CD4-positive, alpha-beta T cell (primary cell): Measurements from ENCODE around the gene RAD52. TPM values are rescaled to one million over a fixed set of nuclear protein-coding genes. Genes with fewer than 3 reads are reported as not detected.

Experiments
- ATAC-seq: fragments of 200-7000 bp; cut with Tn5 transposase; one replicate; pipeline ENCODE4 v1.10.0; 2022; ENCODE audit warnings: mild to moderate bottlenecking; ENCODE audit not compliant: poor library complexity
- CTCF ChIA-PET: fragments of 350-600 bp; sonication (Branson Sonifier 250); formaldehyde crosslinking; loops from one replicate; lab custom pipeline; 2021; ENCODE audit warnings: antibody characterized with exemption, inconsistent platforms; lab: Charles Lee
- POLR2A ChIA-PET: fragments of 350-600 bp; sonication (Branson Sonifier 250); formaldehyde crosslinking; loops from one replicate; lab custom pipeline; 2021; ENCODE audit warnings: antibody characterized with exemption, inconsistent platforms; lab: Charles Lee
- DNase-seq, 14 experiments: peaks; one replicate each; pipeline ENCODE4 v3.0.0-alpha.2; 2013 to 2020; ENCODE audit warnings: mixed read lengths in 2 of 14
- H3K27ac ChIP-seq, 2 donors: one replicate each; pipeline versions ENCODE4 v1.5.1 to v1.7.0; 2013; ENCODE audit warnings: low read length in 2 of 2, low read depth in 1 of 2, mild to moderate bottlenecking in 1 of 2
- H3K27me3 ChIP-seq, 2 experiments: 1 replicate in 1 of 2; 2 replicates in 1 of 2; pipeline versions ENCODE4 v1.6.1 to v1.7.0; 2013; ENCODE audit warnings: low read length in 2 of 2, control low read depth in 1 of 2, mild to moderate bottlenecking in 1 of 2, moderate library complexity in 1 of 2; ENCODE audit not compliant: insufficient read depth in 2 of 2, control insufficient read depth in 1 of 2
- H3K36me3 ChIP-seq: one replicate; pipeline ENCODE4 v1.6.1; 2013; ENCODE audit warnings: low read length, control low read depth; ENCODE audit not compliant: insufficient read depth
- H3K4me1 ChIP-seq: one replicate; pipeline ENCODE4 v1.6.1; 2013; ENCODE audit warnings: low read length, control low read depth; ENCODE audit not compliant: insufficient read depth
- H3K4me3 ChIP-seq: one replicate; pipeline ENCODE4 v1.5.1; 2013; ENCODE audit warnings: mild to moderate bottlenecking, low read length, moderate library complexity
- H3K9me3 ChIP-seq, 2 experiments: 1 replicate in 1 of 2; 2 replicates in 1 of 2; pipeline versions ENCODE4 v1.6.1 to v1.7.0; 2013; ENCODE audit warnings: low read length in 2 of 2, mild to moderate bottlenecking in 2 of 2, control low read depth in 1 of 2, moderate library complexity in 1 of 2; ENCODE audit not compliant: control insufficient read depth in 1 of 2, insufficient read depth in 1 of 2
- H3K27ac Mint-ChIP-seq: one replicate; pipeline ENCODE4 v1.8.0; 2020; ENCODE audit warnings: mixed read lengths
- H3K27me3 Mint-ChIP-seq: one replicate; pipeline ENCODE4 v1.8.0; 2021; ENCODE audit warnings: mixed read lengths
- H3K36me3 Mint-ChIP-seq: one replicate; pipeline ENCODE4 v1.8.0; 2021; ENCODE audit warnings: low read depth, mixed read lengths
- H3K4me1 Mint-ChIP-seq: one replicate; pipeline ENCODE4 v1.8.0; 2021; ENCODE audit warnings: low read depth, mixed read lengths
- H3K4me3 Mint-ChIP-seq: one replicate; pipeline ENCODE4 v1.8.0; 2020; ENCODE audit warnings: mild to moderate bottlenecking, mixed read lengths
- H3K9me3 Mint-ChIP-seq: one replicate; pipeline ENCODE4 v1.8.0; 2020; ENCODE audit warnings: mixed read lengths
- intact Hi-C, 2 experiments: fragments of 100-400 bp; cut with DNase I in 1 of 2; cut with micrococcal nuclease in 1 of 2; formaldehyde crosslinking; loops; one replicate each; pipeline versions ENCODE4 v1.15.1 to v1.9.0; 2023 to 2025; cut with DNase I, micrococcal nuclease
- total RNA-seq, 174 experiments: library from RNA in 2 of 174; stranded (reverse) in 2 of 174; gene quantifications; one replicate each; pipeline ENCODE4 v1.2.3 and lab custom pipeline; 2021 to 2026
- TF ChIP-seq, protein P1 (sequence below): fragments of 200-600 bp; IDR thresholded peaks from one replicate; pipeline ENCODE4 v1.8.0; 2022; ENCODE audit warnings: antibody characterized with exemption, mild to moderate bottlenecking

Gene RAD52
- total RNA-seq, 2 experiments from 2014 or later, result 7.0 to 8.1 TPM

DNA sequence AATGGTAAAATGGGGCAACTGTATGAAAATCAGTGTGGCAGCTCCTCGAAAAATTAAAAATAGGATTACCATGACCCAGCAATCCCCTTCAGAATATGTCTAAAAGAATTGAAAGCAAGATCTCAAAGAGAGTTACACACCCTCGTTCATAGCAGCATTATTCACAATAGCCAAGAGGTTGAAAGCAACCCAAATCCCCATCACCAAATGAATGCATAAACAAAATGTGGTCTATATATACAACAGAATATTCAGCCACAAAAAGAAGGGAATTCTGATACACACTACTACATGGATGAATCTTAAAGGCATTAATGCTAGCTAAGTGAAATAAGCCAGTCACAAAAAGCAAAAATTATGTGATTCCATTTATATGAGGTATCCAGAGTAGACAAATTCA, 27.2 kb downstream of the RAD52 start:
- ChIA-PET POLR2A (interaction anchor here (1.0 kb wide), 1 partner anchor 25 kb away, joined by 3 read pairs; no protein-coding TSS in a partner anchor), CTCF (no interaction called here)
- Histone ChIP-seq H3K27ac (no peak overlapping the region), H3K27me3 (no peaks in the 10 kb centered on the region), H3K4me3 (no peak overlapping the region), H3K36me3 (peaks cover 48% of the 10 kb centered on the region), H3K4me1 (no peaks in the 10 kb centered on the region), H3K9me3 (no peaks in the 10 kb centered on the region)
- Mint-ChIP-seq H3K4me1 (peaks cover 14% of the 10 kb centered on the region), H3K36me3 (peaks cover 78% of the 10 kb centered on the region), H3K27me3 (no peaks in the 10 kb centered on the region), H3K27ac (peak overlapping the region; percentile 51), H3K9me3 (no peaks in the 10 kb centered on the region), H3K4me3 (no peak overlapping the region)
- intact Hi-C loops, result no loop called here
- ATAC-seq (no peak), DNase-seq (no peak)
- TF ChIP-seq, protein P1, sequence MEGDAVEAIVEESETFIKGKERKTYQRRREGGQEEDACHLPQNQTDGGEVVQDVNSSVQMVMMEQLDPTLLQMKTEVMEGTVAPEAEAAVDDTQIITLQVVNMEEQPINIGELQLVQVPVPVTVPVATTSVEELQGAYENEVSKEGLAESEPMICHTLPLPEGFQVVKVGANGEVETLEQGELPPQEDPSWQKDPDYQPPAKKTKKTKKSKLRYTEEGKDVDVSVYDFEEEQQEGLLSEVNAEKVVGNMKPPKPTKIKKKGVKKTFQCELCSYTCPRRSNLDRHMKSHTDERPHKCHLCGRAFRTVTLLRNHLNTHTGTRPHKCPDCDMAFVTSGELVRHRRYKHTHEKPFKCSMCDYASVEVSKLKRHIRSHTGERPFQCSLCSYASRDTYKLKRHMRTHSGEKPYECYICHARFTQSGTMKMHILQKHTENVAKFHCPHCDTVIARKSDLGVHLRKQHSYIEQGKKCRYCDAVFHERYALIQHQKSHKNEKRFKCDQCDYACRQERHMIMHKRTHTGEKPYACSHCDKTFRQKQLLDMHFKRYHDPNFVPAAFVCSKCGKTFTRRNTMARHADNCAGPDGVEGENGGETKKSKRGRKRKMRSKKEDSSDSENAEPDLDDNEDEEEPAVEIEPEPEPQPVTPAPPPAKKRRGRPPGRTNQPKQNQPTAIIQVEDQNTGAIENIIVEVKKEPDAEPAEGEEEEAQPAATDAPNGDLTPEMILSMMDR, result no peak

DNA sequence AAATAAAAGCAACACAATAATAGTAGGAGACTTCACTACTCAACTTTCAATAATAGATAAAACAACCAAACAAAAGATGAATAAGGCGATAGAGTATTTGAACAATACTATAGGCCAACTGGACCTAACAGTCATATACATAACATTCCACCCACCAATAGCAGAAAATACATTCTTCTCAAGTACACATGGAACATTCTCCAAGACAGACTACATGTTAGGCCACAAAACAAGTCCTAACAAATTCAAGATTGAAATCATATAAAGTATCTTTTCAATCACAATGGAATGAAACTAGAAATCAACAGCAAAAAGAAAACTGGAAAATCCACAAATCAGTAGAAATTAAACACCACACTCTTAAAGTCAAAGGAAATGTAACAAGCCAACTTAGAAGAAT, 28.8 kb downstream of the RAD52 start:
- H3K36me3 Mint-ChIP-seq, result peaks cover 79% of the 10 kb centered on the region
- no peaks in the 10 kb centered on the region for H3K27me3 Mint-ChIP-seq
- no peak overlapping the region for H3K27ac ChIP-seq
- no peaks in the 10 kb centered on the region for H3K27me3 ChIP-seq
- peaks cover 24% of the 10 kb centered on the region for H3K4me1 Mint-ChIP-seq
- H3K9me3 Mint-ChIP-seq, result no peaks in the 10 kb centered on the region
- peak overlapping the region; percentile 81 for H3K27ac Mint-ChIP-seq
- no peaks in the 10 kb centered on the region for H3K9me3 ChIP-seq
- intact Hi-C loops, result no loop called here
- peaks cover 2% of the 10 kb centered on the region for H3K4me1 ChIP-seq
- no peak overlapping the region for H3K4me3 Mint-ChIP-seq
- ATAC-seq (no peak), DNase-seq (no peak)
- ChIA-PET CTCF (interaction anchor here (1.1 kb wide), 1 partner anchor 12 kb away, joined by 4 read pairs; no protein-coding TSS in a partner anchor), POLR2A (no interaction called here)
- TF ChIP-seq, protein P1, result no peak
- peaks cover 48% of the 10 kb centered on the region for H3K36me3 ChIP-seq
- no peak overlapping the region for H3K4me3 ChIP-seq

DNA sequence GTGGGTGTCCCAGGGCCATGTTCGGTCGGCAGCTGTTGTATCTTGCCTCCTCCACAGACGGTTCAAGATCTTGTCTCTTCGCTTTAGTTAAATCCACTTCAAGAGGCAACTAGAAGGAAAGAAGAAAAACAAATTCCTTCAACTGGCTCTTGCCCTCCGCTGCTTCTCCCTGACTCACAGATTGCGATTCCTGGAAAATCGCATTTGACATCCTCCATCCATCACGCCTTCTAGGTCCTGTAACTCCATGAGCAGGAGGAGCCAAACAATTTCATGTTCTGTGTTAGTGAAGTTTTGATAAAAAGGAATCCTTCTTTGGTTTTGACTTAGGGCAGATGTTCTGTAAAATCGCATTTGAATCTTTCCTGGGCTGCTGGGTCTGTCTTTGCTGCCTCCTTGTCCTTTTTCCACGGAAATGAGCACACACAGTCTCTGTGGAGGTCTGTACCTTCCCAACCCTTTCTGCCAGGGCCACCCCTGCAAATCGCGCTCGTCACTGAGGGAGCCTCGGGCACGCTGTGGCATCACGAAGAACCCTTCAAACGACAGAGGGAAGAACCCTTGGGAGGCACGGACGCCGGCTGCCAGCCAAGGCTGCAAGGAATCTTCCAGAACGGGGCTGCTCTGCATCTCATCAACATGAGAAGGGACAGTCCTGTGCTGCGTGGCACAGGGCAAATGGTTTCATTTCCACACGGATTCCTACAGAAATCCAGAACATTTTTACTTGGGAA, 32.6 kb downstream of the RAD52 start:
- Histone ChIP-seq H3K36me3 (peaks cover 70% of the 10 kb centered on the region), H3K9me3 (no peaks in the 10 kb centered on the region), H3K4me3 (no peak overlapping the region), H3K27ac (no peak overlapping the region), H3K27me3 (no peaks in the 10 kb centered on the region), H3K4me1 (peaks cover 10% of the 10 kb centered on the region)
- H3K4me3 Mint-ChIP-seq, result no peak overlapping the region
- intact Hi-C loops, result no loop called here
- ChIA-PET CTCF (no interaction called here), POLR2A (no interaction called here)
- H3K36me3 Mint-ChIP-seq, result peaks cover 90% of the 10 kb centered on the region
- no peaks in the 10 kb centered on the region for H3K27me3 Mint-ChIP-seq
- no peak for DNase-seq
- H3K9me3 Mint-ChIP-seq, result no peaks in the 10 kb centered on the region
- ATAC-seq, result no peak
- H3K27ac Mint-ChIP-seq, result peak overlapping the region; percentile 80
- TF ChIP-seq, protein P1, result no peak
- peaks cover 32% of the 10 kb centered on the region for H3K4me1 Mint-ChIP-seq
